Activated CD8-positive, alpha-beta memory T cell treated with anti-CD3 and anti-CD28 coated beads, Interleukin-2, amount 50 U/mL, for 1 hour (primary cell): ENCODE results near the gene SLC49A3.

Source experiments
- DNase-seq: peaks from one replicate; pipeline ENCODE4 v3.0.0-alpha.2; 2020; ENCODE audit errors: extremely low read depth

The SLC49A3 gene

GRCh38 chr4:633406-633805 is 55.5 kb downstream of the SLC49A3 start:
- no peak for DNase-seq

GRCh38 chr4:632926-633325 is 56.0 kb downstream of the SLC49A3 start:
- DNase-seq, result no peak

GRCh38 chr4:632196-632790 is 56.7 kb downstream of the SLC49A3 start:
- DNase-seq, result no peak
